Activated CD4-positive, alpha-beta T cell treated with anti-CD3 and anti-CD28 coated beads for 24 hours (primary cell): ENCODE results near the gene NRARP.

ENCODE experiments used
- DNase-seq, 2 donors: peaks; one replicate each; pipeline ENCODE4 v3.0.0-alpha.2; 2020; ENCODE audit warnings: low read depth in 2 of 2

Gene NRARP

DNA sequence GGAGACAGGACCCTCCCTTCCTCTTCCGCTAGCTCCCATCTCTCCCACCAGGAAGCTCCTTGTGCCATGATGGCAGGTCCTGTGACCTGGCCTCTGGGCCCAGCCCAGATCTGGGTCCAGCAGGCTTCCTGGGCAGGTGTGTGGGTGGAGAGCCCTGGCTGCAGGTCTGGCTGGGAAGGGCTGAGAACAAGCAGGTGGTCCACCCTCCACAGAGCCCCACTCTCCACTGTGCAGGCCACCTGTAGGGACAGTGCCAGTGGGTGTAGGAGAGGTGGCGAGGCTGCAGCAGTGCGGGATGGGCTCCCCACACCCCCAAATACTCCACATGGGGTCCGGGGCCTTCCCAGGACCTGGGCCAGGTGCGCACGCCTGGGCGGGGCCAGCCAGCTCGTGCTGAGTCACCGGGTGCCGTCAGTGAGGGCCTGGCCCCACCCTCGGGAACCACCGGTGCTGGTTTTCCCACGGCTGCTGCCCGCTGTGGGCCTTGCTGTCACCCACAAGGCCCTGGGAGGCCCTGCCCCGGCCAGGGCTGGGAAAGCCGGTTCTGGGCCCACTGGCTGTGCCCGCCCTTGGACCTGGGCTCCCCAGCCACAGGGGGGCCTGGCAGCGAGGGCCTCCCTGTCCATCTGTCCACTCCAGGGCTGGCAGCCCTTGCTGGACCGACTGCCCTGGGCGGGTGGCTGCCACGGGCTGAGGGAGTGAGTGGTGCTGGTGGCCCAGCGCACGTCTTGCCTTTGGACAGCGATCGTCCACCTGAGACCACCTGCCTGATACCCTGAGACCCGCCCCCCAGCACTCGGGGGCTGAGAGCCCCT is 9.3 kb upstream of the NRARP start:
- DNase-seq, result no peak

DNA sequence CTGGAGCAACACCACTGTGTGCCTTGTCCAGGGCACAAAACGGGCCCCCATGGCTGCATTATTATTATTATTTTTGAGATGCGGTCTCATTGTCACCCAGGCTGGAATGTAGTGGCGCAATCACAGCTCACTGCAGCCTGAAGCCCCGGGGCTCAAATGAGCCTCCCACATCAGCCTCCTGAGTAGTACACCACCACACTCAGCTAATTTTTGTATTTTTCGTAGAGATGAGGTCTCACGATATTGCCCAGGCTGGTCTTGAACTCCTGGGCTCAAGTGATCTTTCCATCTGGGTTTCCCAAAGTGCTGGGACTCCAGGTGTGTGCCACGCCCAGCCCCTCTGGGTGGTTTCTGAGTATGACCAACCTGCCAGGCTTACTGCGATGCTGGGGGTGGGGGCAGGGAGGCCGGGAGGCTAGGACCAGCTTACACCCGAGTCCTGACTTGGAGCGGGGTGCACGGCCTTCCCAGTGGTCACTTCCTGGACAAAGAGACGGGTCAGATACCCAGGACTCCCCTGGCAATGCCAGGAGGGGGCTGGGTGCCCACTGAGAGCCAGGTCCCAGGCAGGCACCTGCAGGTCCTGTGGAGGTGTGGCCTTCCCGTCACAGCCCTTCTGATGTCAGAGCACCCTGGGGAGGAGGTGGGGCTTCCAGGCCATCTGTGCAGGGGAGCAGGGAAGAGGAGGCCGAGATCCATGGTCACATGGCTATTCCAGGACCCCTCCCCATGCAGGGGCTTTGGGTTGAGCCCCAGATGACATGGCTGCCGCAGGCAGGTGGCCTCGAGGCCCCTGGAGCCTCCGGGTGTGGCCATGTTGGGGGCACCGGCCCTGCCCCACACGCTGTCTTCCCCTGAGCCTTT is 8.3 kb upstream of the NRARP start:
- DNase-seq, result no peak

DNA sequence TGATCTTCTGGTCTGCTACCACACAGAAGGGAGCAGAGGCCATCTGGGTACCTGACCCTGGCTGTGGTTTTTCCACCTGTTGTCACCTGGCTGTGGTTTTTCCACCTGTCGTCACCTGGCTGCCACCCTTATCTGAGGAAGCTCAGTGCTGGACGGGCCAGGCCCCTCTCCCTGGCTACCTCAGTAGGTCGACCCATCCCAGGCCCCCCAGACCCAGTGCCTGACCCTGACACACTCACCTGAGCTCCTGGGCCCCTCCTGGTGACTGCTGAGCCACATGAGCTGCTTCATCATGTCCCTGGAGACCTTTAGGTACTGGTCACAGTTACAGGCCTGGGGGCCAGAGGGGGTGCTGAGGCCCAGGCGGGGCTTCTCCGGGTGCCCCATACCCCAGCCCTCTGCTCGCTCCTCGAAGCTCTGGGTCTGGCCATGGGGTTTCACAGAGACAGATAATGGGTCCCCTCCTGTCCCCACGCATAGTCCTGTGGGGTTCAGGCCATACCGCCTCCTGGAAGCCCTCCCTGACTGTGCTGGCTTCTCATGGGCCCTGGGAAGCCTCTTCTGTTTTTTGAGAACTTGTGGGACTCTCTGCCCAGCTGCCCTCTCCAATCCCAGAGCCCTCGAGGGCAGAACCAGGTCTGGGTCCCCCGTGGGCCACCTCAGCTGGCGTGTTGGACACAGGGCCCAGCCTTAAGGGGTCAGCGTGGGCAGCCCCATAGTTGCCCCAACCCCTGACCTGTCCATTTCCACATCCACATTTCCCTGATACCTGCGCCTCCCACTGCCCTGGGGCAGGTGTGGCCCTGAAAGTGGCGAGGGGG is 7.5 kb upstream of the NRARP start:
- no peak for DNase-seq

DNA sequence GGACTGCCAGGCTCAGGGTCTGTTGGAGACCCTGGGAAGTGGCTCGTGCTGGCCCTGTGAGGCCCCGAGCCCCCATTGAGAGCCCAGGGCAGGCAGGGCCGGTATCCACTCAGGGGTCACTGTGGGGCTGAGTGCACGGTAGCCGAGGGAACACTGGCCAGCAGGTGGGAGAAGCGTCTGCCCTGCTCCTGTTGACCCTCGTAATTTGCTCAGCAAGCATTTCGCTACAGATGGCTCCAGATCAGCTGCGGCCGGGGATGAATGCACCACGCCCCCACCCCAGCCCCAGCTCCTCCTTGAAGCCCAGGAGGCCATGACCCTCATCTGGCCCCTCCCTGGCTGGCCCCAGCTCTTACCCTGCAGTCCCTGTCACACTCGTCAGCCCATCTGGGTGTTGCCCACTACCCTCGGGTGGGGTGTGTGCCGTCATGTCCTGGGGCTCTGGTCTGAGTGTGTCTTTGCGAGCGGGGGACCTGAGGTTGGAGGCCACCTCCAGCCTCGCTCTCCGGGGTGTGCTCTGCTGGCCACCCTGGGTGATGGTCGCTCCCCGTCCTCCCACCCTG is 6.1 kb upstream of the NRARP start:
- no peak for DNase-seq

DNA sequence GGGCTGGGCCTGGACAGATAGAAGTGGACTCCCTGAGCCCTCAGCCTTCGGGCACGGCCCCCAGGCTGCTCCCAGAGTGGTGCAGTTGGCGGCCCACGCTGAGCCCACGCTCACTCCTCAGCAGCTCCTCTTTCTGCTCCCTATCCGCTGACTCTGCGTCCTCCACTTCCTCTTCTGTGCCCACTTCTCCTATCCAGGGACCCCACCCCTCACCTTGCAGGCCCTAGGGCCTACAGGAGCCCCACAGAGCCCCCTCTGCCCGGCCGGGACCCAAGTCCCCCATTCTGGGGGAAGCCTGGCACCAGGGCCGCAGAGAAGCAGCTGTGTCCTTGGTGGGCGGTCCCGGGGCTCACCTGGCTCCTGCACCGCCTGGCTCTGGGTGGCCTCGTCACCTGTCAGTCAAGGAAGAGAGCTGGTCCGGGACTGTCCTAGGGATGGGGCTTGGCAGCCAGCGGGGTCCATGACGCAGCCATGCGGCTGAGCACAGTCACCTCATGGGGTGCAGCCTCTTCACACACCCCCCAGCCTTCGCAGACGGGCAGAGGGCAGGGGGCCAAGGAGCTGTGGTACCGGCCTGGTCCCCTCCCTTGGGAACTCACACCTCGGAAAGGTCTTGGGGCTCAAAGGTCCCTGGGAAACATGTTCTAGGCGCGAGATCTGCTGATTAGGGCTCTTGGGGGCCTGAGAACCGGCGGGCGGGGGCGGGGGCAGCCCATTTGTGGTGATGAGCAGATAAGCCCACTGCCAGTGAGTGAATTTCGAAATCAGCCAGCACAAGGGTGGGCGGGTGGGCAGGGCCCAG is 5.4 kb upstream of the NRARP start:
- DNase-seq, result no peak

DNA sequence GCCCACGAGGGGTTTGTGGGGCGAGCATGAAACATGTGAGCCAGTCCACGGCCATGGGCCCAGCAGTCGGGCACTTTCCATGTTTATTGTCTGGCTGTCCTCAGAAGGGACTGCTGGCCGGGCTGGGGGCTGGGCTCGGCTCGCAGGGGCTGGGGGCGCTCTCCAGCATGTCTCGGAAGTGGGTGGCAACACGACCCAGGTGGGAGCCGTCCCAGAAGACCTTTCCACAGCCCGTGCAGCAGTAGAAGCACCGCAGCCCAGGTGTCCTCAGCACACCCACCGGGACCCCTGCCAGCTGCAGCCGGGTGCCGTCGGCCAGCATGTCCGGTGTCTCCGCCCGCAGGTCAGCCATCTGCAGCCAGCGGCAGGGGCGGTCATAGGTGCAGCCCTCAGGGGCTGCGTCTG is 4.8 kb upstream of the NRARP start:
- no peak for DNase-seq

DNA sequence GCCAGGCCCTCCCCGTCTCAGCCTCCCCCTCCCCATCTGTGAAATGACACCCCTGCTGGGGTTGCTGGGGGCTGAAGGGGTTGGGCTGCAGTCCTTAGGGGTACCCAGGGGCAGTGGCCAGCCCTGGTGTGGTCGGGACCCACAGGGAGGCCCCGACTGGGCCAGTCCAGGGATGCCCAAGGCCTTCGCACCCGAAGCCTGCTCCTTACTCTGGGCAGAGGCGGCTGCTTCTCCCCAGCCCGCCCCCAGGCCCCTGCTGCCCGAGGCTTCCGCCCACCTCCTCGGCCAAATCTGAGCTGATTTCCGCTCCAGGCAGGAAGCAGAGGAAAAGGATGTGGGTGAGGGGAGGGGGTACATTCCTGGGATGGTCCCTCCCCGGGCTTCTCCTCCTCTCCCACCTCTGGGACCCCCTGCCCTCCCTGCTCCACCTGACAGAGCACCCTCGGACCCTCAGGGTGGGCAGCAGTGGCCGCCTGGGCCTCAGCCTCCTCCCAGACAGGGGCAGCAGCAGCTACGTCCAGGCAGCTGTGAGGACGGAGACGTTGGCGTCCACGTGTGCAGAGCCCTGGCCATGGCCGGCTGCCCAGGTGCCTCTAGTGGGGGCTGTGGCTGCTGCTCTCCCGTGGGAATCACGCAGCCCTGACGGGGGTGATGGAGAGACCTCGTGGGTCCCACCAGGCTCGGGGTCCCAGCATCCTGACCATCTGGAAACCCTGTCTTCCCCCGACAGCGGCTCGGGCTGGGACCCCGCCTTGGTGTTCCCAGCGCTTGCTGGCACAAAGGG is 4.2 kb upstream of the NRARP start:
- no peak for DNase-seq

DNA sequence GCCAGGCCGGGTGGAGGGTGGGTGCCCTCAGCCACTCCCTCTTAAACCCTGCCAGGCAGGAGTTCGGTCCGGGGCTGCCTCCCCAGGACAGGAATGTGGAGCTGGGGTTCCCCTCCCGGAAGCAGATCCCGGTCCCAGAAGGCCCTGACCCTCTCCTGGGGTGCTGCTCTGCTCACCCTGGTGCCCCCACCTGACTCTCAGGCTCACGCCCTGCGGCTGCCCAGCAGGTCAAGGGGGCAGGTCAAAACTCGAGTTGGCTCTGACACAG is 3.7 kb upstream of the NRARP start:
- DNase-seq, result no peak

DNA sequence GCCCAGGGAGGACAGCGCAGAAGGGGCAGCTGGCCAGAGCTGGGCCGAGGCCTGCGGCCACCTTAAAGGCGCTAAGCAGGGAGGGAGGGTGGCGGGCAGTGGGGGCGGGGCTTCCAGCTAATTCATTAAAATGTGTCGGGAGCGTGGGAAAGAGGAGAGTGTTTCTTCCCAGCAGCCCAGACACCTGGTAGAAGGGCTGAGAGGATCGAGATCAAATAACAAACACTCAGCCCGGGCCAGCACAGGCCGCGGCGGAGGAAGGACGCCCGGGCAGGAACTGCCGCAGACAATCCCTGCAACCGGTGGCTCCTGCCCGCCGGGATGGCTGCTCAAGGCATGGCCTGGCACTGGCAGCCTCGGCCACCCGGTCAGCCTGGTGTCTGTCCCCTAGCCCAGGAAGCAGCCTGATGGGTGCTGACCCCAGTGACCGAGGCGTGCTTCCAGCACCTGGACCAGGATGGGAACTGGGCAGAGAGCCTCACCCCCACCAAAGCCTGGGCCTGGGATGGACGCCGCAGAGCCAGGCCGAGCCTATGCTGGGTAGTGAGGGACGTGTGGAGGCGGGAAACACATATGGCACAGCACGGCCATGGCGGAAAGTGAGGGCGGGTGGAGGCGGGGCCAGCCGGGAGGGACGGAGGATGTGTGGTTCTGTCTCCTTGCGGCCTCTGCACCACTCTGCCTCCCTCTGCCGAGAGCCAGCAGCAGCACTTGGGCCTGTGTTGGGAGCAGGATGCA is 3.2 kb upstream of the NRARP start:
- peak; percentile 44 to 62 for DNase-seq

DNA sequence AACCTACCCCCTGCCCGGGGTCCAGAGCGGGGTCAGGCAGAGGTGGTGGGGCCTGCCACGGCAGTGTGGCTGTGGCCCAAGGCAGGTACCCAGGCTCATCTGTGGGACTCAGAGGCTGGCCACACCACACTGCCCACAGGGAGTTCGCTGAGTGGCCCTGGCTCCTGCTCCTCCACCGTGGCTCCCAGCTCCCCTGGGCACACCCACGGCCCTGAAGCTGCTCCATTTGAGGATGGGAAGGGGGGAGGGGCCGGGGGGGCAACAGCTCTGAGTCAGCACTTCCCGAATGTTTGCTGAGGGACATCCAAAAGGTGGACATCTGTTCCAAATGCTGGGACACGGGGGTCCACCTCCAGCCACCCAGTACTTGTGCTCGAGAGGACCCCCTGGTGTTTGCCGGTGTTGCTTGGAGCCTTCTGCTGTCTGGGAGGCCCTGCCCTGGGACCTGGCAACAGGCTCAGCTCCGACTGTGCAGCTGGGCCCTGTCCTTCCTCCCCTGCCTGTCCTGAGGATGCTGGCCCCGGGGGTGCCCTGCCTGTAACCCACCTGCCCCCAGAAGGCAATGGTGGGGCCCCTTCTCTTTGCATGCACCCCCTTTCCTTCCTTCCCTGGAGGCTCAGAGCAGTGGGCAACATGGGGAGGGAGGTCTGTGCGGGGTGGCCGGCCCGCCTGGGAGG is 2.5 kb upstream of the NRARP start:
- no peak for DNase-seq

DNA sequence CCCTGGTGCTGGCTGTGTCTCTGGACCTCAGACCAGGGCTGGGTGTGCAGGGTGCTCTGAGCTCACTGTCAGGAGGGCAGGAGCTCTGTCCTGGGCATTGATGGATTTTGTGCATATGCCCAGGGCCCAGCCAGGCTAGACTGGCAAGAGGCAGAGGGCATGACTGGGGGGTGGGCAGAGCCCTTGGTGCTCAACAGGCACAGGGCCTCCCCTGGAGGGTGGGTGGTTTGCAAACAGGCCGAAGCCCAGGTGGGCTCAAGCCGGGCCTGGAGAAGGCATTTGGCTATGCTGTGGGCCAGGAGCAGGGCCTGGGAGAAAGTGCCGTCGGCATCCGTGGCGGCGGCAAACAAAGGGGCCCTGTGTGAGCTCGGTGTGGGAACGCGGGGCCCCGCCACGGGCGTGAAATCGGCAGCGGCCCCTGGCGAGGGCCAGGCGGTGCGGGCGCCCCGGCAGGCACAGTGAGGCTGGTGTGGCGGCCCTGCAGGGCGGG is 1.9 kb upstream of the NRARP start:
- DNase-seq, result no peak

DNA sequence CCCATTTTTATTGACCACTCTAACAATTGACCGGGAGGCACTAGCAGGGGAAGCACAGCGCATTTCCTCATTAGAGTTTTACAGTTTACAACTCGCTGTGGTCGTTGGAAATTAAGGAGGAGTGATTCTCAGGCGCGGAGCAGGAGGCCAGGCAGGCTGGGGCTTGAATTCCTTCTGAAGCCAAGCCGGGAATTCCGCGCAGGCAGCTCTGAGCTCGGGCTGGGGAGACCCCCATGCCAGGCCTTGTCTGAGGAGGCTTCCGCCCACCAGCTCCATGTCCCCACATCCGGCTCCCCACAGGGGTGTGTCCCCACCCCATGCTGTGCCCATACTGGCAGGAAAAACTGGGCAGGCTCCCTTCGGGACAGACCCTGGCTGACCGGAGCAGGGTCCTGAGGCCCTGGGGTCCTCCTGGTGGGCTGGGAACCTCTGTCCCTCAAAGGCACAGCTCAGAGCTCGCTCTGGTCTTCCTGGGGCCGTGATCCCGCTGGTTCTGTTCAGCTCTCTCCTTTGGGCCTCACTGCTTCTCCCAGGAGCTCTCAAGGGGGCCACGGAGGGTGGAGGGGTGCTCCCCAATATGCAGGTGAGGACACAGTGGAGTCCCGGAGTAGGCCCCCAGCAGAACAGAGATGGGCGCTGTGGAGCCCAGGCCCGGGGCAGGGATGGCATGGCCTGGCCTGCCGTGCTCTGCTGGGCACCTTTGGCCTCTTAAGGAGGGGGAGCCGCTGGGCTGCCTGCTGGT is 1.3 kb upstream of the NRARP start:
- DNase-seq, result no peak

DNA sequence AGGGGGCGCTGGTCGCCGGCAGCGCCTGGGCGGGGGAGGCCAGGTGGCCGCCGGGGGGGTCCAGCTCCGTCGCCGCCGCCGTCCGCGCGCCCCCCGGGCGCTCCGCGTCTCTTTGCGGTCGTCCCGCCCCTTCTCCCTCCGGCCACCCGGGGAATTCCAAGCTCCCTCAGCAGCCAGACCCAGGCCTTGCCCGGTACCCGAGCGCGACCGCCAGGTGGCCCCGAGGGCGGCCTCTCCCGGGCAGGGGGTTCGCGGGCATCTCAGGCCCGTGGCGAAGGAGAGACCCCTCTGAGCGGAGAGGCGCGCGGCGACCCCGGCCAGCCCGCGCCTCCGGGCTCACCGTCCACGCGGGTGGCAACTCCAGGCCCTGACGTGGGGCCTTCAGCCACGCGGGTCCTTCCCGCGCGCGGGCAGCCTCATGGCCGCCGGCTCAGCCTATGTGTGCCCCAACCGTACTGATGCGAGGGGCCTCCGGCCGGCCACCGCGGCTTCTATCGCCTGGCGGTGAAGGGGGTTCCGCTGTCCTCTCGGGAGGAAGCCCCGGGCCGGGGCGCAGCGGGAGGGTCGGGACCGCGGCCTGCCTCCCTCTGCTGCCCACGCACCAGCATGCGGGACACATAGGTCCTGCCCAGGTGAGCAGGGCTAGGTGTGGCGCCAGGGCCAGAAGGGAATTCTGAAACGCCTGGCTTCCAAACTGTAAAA is 529 bp upstream of the NRARP start:
- no peak for DNase-seq

DNA sequence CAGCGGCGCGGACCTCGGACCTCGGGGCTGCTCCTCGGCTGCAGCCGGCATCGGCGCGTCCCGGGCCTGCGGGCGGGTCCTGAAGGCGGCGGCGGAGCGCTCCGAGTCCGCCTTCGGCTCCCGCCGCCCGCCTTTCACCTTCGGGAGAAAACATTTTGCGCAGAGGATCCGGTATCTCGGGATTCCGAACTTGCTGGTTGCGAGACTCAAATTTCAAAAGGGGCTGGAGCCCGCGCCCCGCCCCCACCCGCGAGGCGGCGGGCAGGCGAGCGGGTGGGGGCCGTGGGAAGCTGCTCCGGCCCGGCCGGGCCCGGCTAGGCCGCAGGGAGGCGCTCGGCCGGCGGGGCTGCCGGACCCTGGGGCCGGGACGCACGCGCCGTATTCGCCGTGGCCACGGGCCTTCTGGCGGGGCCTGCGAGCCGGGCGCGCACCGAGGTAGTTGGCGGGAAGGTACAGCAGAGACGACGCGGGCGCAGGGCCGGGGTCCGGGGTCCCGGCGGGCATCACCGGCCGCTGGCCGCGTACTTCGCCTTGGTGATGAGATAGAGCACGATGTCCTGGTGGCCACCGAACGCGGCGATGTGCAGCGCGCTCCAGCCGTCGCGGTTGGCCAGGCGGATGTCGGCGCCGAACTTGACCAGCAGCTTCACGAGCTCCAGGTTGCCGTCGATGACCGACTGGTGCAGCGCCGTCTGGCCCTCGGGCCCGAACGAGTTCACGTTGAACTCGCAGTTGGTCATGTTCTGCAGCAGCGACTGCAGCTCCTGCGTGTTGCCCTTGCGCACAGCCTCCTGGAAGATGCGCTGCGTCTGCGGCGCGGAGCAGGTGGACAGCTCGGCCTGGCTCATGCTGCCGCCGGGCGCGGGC is 757 bp downstream of the NRARP start:
- DNase-seq, result no peak

DNA sequence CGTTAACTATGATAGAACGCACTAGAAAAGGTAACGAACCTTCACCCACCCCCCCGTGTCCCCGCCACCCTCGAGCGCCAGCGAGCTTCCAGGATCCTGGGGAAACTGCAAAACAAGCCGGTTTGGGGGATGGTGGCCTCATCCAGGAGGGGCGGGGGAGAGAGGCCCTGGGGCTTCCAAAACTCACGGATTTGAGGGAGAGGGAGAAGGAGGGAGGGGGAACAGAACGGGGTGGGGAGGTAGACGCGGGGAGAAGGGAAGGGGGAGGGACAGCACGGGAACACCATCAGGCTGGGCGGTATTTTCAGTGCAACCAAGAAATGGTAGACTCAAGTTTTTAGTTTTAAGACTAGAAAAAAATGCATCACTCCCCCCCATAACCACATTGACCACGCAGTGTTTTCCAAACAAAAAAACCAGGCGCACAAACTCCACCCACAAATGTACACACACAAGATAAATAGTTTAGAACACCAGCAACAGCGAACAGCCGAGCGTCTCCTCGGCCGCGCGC is 1.4 kb downstream of the NRARP start:
- no peak for DNase-seq

DNA sequence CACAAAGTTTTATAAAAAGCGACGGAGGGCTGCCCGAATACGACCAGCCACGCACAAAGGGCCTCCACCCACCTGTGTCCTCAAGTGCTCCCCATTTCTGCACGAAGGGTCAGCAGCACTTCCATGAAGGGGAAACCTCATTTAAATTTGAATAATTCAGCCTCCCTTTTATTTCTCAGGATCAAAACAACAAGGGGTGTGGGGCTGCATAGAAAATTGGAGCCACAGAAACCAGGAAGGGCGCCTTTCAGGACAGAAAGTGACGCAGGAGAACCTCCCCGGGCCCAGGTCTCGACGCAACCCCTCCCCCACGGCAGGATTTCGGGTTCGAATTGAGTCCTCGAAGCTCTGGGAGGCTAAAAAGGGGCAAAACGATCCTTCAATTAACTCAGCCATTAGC is 2.1 kb downstream of the NRARP start:
- no peak for DNase-seq

DNA sequence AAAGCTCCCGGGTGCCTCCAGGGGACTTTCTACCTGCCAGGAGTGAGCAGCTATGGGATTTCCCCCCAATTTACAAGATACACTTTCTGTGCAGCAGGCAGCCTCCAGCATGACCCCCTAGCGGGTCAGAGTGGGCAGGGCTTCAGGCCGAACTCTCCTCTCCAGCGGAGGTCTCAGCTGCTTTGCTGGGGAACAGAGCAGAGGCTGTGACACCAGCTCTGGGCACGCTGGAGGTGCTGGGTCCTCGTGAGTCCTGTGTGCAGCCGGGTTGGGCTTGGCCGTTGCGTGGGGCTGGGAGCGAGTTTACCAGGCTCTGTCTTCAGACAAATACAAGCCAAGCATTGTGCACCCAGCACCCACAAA is 2.9 kb downstream of the NRARP start:
- DNase-seq, result no peak
